HG03095 (cell line): ENCODE data around the gene DMXL1.
"Not testable (repeated sequence)": the region's sequence is repeated elsewhere in the genome, so short reads cannot be mapped to it uniquely, and the experiment has no call there.

Experiments used
- ATAC-seq: cut with Tn5 transposase; IDR thresholded peaks from one replicate; pipeline ENCODE4 v1.9.1; 2021; ENCODE audit warnings: moderate library complexity; ENCODE audit not compliant: unreplicated experiment

Gene DMXL1

GRCh38 chr5:119200795-119201194 lies 129.9 kb downstream of the DMXL1 start:
- ATAC-seq: no peak

- ATAC-seq: no peak
These were observed 136.2 kb downstream of the DMXL1 start for GRCh38 chr5:119207105-119207504.

GRCh38 chr5:119212026-119212425 lies 141.1 kb downstream of the DMXL1 start:
- no peak for ATAC-seq

- no peak for ATAC-seq
These were observed 141.8 kb downstream of the DMXL1 start for GRCh38 chr5:119212676-119213075.

GRCh38 chr5:119217183-119217582 lies 146.3 kb downstream of the DMXL1 start:
- no peak for ATAC-seq

- ATAC-seq: no peak
These were observed 148.2 kb downstream of the DMXL1 start for GRCh38 chr5:119218830-119219782.

GRCh38 chr5:119220576-119221197 lies 149.8 kb downstream of the DMXL1 start:
- ATAC-seq: peak; percentile 89

GRCh38 chr5:119221330-119221729 lies 150.4 kb downstream of the DMXL1 start:
- no peak for ATAC-seq

GRCh38 chr5:119229950-119230349 lies 159.1 kb downstream of the DMXL1 start:
- ATAC-seq: no peak

- no peak for ATAC-seq
These were observed 167.6 kb downstream of the DMXL1 start for GRCh38 chr5:119238265-119239118.

GRCh38 chr5:119239119-119239417 lies 168.2 kb downstream of the DMXL1 start:
- no peak for ATAC-seq

GRCh38 chr5:119239826-119240225 lies 168.9 kb downstream of the DMXL1 start:
- ATAC-seq: not testable (repeated sequence)

- ATAC-seq: no peak
These were observed 173.0 kb downstream of the DMXL1 start for GRCh38 chr5:119243888-119244287.

- no peak for ATAC-seq
These were observed 180.3 kb downstream of the DMXL1 start for GRCh38 chr5:119250946-119251901.

- ATAC-seq: no peak
These were observed 184.9 kb downstream of the DMXL1 start for GRCh38 chr5:119255571-119256356.

GRCh38 chr5:119257613-119258012 lies 186.7 kb downstream of the DMXL1 start:
- ATAC-seq: no peak

GRCh38 chr5:119263639-119264038 lies 192.8 kb downstream of the DMXL1 start:
- no peak for ATAC-seq

GRCh38 chr5:119264186-119264585 lies 193.3 kb downstream of the DMXL1 start:
- no peak for ATAC-seq

GRCh38 chr5:119267958-119268386 lies 197.1 kb downstream of the DMXL1 start:
- ATAC-seq: peak; percentile 68
